HepG2 (cell line): ENCODE measurements around the gene PSMB10. TPM values are rescaled to one million over a fixed set of nuclear protein-coding genes. Genes with fewer than 3 reads are reported as not detected.
A peak's percentile ranks its signal among the peaks of the same experiment; 100 is the strongest.

ENCODE experiments used
- CAMTA2 ChIP-seq: sonication (generic); formaldehyde crosslinking; IDR thresholded peaks from 2 replicates; pipeline ENCODE4 v1.4.0; 2020; ENCODE audit warnings: mild to moderate bottlenecking, missing genetic modification reagents, borderline replicate concordance
- HOXA7 ChIP-seq: sonication (generic); formaldehyde crosslinking; IDR thresholded peaks from 2 replicates; pipeline ENCODE4 v1.8.1; 2022; ENCODE audit warnings: mild to moderate bottlenecking, missing genetic modification reagents, moderate library complexity
- KDM2A ChIP-seq: sonication (generic); formaldehyde crosslinking; IDR thresholded peaks from 2 replicates; pipeline ENCODE4 v1.4.0; 2020; ENCODE audit warnings: low read depth, missing genetic modification reagents, borderline replicate concordance
- KDM5B ChIP-seq: sonication (generic); formaldehyde crosslinking; IDR thresholded peaks from 2 replicates; pipeline ENCODE4 v1.4.0; 2020; ENCODE audit warnings: missing genetic modification reagents, mild to moderate bottlenecking, borderline replicate concordance
- NFIB ChIP-seq: sonication (generic); formaldehyde crosslinking; IDR thresholded peaks from 2 replicates; pipeline ENCODE4 v1.9.0; 2021; ENCODE audit warnings: missing genetic modification reagents, mild to moderate bottlenecking, borderline replicate concordance
- RBM22 ChIP-seq: fragments of 200-400 bp; formaldehyde crosslinking; optimal IDR thresholded peaks from 2 replicates; pipeline ENCODE3; 2017; ENCODE audit warnings: mild to moderate bottlenecking, low read length, moderate library complexity
- ZHX1 ChIP-seq: sonication (generic); formaldehyde crosslinking; IDR thresholded peaks from 2 replicates; pipeline ENCODE4 v1.8.1; 2022; ENCODE audit warnings: low read depth, mild to moderate bottlenecking, missing genetic modification reagents
- ZNF138 ChIP-seq: sonication (generic); formaldehyde crosslinking; IDR thresholded peaks from 2 replicates; pipeline ENCODE4 v1.5.0; 2020; ENCODE audit warnings: mild to moderate bottlenecking, low read depth, missing genetic modification reagents
- polyA plus RNA-seq, 8 experiments: library from polyadenylated mRNA; depleted of rRNA in 3 of 8; stranded (reverse) in 7 of 8; unstranded in 1 of 8; fragments of >200 nt; fragmentation: Illumina TruSeq in 4 of 8; extraction: Trizol in 4 of 8; gene quantifications; 2 replicates each; pipeline versions ENCODE4 v1.2.1 to v1.2.3, GENCODE V29; 2011 to 2016; ENCODE audit warnings: low read depth in 4 of 8, missing spikeins in 1 of 8, mixed read lengths in 1 of 8; ENCODE audit not compliant: insufficient read depth in 1 of 8
- total RNA-seq, 5 experiments: library from RNA; depleted of rRNA; stranded (reverse); fragments of >200 nt; fragmentation: Illumina TruSeq; extraction: Trizol; gene quantifications; 2 replicates each; pipeline ENCODE4 v1.2.3, GENCODE V29; 2016; ENCODE audit warnings: low read depth in 1 of 5
- TF ChIP-seq, protein P1 (sequence below): sonication (generic); formaldehyde crosslinking; IDR thresholded peaks from one replicate; pipeline ENCODE4 v1.5.1; 2020; ENCODE audit warnings: mild to moderate bottlenecking, missing genetic modification reagents; ENCODE audit errors: not compliant biosample characterization
- TF ChIP-seq, protein P2 (sequence below): sonication (generic); formaldehyde crosslinking; IDR thresholded peaks from 2 replicates; pipeline ENCODE4 v1.8.0; 2022; ENCODE audit warnings: mild to moderate bottlenecking, missing genetic modification reagents, moderate library complexity

The PSMB10 gene
- total and polyA plus RNA-seq, 2 of the 13 experiments (the other 11 are each of a cell fraction or from before 2014, with no cell fraction given) = 12.7 to 65.9 TPM

GRCh38 chr16:67939507-67940445 is 3.1 kb upstream of the PSMB10 start (continued):
- TF ChIP-seq KDM2A (CRISPR knock-in tag) (peak; percentile 27; the same call in 1 of the 2 replicates), HOXA7 (no peak), RBM22 (peak; percentile 79), KDM5B (CRISPR knock-in tag) (peak; percentile 47), CAMTA2 (CRISPR knock-in tag) (0 out of 2 replicates have a peak, but pooled peaks have one; percentile 67), ZHX1 (CRISPR knock-in tag) (0 out of 2 replicates have a peak, but pooled peaks have one; percentile 29), ZNF138 (CRISPR knock-in tag) (0 out of 2 replicates have a peak, but pooled peaks have one; percentile 23), NFIB (CRISPR knock-in tag) (0 out of 2 replicates have a peak, but pooled peaks have one; percentile 69)
- TF ChIP-seq, protein P1, sequence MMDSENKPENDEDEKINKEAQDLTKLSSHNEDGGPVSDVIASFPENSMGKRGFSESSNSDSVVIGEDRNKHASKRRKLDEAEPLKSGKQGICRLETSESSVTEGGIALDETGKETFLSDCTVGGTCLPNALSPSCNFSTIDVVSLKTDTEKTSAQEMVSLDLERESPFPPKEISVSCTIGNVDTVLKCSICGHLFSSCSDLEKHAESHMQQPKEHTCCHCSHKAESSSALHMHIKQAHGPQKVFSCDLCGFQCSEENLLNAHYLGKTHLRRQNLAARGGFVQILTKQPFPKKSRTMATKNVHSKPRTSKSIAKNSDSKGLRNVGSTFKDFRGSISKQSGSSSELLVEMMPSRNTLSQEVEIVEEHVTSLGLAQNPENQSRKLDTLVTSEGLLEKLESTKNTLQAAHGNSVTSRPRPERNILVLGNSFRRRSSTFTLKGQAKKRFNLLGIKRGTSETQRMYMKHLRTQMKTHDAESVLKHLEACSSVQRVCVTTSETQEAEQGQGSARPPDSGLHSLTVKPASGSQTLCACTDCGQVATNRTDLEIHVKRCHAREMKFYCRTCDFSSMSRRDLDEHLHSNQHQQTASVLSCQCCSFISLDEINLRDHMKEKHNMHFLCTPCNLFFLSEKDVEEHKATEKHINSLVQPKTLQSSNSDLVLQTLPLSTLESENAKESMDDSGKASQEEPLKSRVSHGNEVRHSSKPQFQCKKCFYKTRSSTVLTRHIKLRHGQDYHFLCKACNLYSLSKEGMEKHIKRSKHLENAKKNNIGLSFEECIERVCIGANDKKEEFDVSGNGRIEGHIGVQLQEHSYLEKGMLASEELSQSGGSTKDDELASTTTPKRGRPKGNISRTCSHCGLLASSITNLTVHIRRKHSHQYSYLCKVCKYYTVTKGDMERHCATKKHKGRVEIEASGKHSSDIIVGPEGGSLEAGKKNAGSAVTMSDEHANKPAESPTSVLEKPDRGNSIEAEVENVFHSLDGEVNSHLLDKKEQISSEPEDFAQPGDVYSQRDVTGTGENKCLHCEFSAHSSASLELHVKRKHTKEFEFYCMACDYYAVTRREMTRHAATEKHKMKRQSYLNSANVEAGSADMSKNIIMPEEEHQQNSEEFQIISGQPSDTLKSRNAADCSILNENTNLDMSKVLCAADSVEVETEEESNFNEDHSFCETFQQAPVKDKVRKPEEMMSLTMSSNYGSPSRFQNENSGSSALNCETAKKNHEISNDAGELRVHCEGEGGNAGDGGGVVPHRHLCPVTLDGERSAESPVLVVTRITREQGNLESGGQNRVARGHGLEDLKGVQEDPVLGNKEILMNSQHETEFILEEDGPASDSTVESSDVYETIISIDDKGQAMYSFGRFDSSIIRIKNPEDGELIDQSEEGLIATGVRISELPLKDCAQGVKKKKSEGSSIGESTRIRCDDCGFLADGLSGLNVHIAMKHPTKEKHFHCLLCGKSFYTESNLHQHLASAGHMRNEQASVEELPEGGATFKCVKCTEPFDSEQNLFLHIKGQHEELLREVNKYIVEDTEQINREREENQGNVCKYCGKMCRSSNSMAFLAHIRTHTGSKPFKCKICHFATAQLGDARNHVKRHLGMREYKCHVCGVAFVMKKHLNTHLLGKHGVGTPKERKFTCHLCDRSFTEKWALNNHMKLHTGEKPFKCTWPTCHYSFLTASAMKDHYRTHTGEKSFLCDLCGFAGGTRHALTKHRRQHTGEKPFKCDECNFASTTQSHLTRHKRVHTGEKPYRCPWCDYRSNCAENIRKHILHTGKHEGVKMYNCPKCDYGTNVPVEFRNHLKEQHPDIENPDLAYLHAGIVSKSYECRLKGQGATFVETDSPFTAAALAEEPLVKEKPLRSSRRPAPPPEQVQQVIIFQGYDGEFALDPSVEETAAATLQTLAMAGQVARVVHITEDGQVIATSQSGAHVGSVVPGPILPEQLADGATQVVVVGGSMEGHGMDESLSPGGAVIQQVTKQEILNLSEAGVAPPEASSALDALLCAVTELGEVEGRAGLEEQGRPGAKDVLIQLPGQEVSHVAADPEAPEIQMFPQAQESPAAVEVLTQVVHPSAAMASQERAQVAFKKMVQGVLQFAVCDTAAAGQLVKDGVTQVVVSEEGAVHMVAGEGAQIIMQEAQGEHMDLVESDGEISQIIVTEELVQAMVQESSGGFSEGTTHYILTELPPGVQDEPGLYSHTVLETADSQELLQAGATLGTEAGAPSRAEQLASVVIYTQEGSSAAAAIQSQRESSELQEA (CRISPR knock-in tag) = peak; percentile 52
- TF ChIP-seq, protein P2, sequence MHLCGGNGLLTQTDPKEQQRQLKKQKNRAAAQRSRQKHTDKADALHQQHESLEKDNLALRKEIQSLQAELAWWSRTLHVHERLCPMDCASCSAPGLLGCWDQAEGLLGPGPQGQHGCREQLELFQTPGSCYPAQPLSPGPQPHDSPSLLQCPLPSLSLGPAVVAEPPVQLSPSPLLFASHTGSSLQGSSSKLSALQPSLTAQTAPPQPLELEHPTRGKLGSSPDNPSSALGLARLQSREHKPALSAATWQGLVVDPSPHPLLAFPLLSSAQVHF (CRISPR knock-in tag) = peak; percentile 51; the same call in 1 of the 2 replicates
